ENCODE results near the gene CAMK2B.

CAMK2B gene

GRCh38 chr7:44263326-44264082 lies 61.9 kb downstream of the CAMK2B start:
- Mint-ChIP-seq H3K36me3 (ENCODE audit: low read depth) (no peaks in the 10 kb centered on the region), H3K9me3 (no peaks in the 10 kb centered on the region), H3K27ac (no peak overlapping the region), H3K4me1 (peaks cover 71% of the 10 kb centered on the region), H3K27me3 (ENCODE audit: low read depth, poor library complexity) (peaks cover 23% of the 10 kb centered on the region), H3K4me3 (no peak overlapping the region)
- DNase-seq: no peak
- TF ChIP-seq CTCF (IDR thresholded peaks at IDR 0.05): no peak

- Mint-ChIP-seq H3K36me3 (ENCODE audit: low read depth) (no peaks in the 10 kb centered on the region), H3K27ac (no peak overlapping the region), H3K27me3 (ENCODE audit: low read depth, poor library complexity) (peaks cover 20% of the 10 kb centered on the region)
These were observed 63.4 kb downstream of the CAMK2B start for GRCh38 chr7:44262031-44262430.

GRCh38 chr7:44261240-44261639 lies 64.2 kb downstream of the CAMK2B start:
- Mint-ChIP-seq H3K27ac (no peak overlapping the region), H3K27me3 (ENCODE audit: low read depth, poor library complexity) (peaks cover 20% of the 10 kb centered on the region), H3K9me3 (no peaks in the 10 kb centered on the region), H3K4me1 (peaks cover 68% of the 10 kb centered on the region), H3K4me3 (no peak overlapping the region), H3K36me3 (ENCODE audit: low read depth) (no peaks in the 10 kb centered on the region)
- DNase-seq: no peak
- TF ChIP-seq CTCF (IDR thresholded peaks at IDR 0.05): no peak

More at GRCh38 chr7:44262031-44262430, 63.4 kb downstream of the CAMK2B start:
- H3K9me3 Mint-ChIP-seq: no peaks in the 10 kb centered on the region
- TF ChIP-seq CTCF (IDR thresholded peaks at IDR 0.05): no peak
- no peak for DNase-seq
- H3K4me1 Mint-ChIP-seq: peaks cover 69% of the 10 kb centered on the region
- no peak overlapping the region for H3K4me3 Mint-ChIP-seq

- peaks cover 64% of the 10 kb centered on the region for H3K4me1 Mint-ChIP-seq
- TF ChIP-seq CTCF (IDR thresholded peaks at IDR 0.05): no peak
- peaks cover 17% of the 10 kb centered on the region for H3K27me3 Mint-ChIP-seq (ENCODE audit: low read depth, poor library complexity)
- peak overlapping the region; percentile 90 for H3K27ac Mint-ChIP-seq
- no peak for DNase-seq
- no peak overlapping the region for H3K4me3 Mint-ChIP-seq
- H3K36me3 Mint-ChIP-seq (ENCODE audit: low read depth): no peaks in the 10 kb centered on the region
- H3K9me3 Mint-ChIP-seq: peaks cover under 1% of the 10 kb centered on the region
These were observed 65.6 kb downstream of the CAMK2B start for GRCh38 chr7:44259547-44260457.

GRCh38 chr7:44258865-44259546 lies 66.4 kb downstream of the CAMK2B start:
- no peak for TF ChIP-seq CTCF (IDR thresholded peaks at IDR 0.05)
- no peak overlapping the region for H3K4me3 Mint-ChIP-seq
- no peaks in the 10 kb centered on the region for H3K36me3 Mint-ChIP-seq (ENCODE audit: low read depth)
- peaks cover 11% of the 10 kb centered on the region for H3K27me3 Mint-ChIP-seq (ENCODE audit: low read depth, poor library complexity)
- no peak for DNase-seq
- H3K9me3 Mint-ChIP-seq: peaks cover 5% of the 10 kb centered on the region
- peaks cover 62% of the 10 kb centered on the region for H3K4me1 Mint-ChIP-seq
- H3K27ac Mint-ChIP-seq: no peak overlapping the region
